Stomach (tissue), 9 donors: Measurements from ENCODE around the gene LTB. TPM values are rescaled to one million over a fixed set of nuclear protein-coding genes. Genes with fewer than 3 reads are reported as not detected.

Experiments
- DNase-seq, 2 donors: peaks; one replicate each; pipeline versions ENCODE4 v3.0.0 to v3.0.0-alpha.2; 2013 to 2019
- H3K27ac ChIP-seq, 5 donors: fragments of 200-600 bp in 4 of 5; sonication (generic) in 4 of 5; one replicate each; pipeline ENCODE4 v1.5.1; 2013 to 2019; ENCODE audit warnings: mild to moderate bottlenecking in 1 of 5, moderate library complexity in 1 of 5
- H3K27me3 ChIP-seq, 3 donors: fragments of 200-600 bp; sonication (generic); one replicate each; pipeline ENCODE4 v1.5.1; 2017 to 2019; ENCODE audit warnings: mixed run types in 1 of 3
- H3K36me3 ChIP-seq, 4 donors: fragments of 200-600 bp; sonication (generic); 1 replicate in 3 of 4; 2 replicates in 1 of 4; pipeline ENCODE4 v1.5.1; 2016 to 2019
- H3K4me1 ChIP-seq, 4 donors: fragments of 200-600 bp; sonication (generic); one replicate each; pipeline ENCODE4 v1.5.1; 2016 to 2019
- H3K4me3 ChIP-seq, 4 donors: fragments of 200-600 bp; sonication (generic) in 3 of 4; one replicate each; pipeline ENCODE4 v1.5.1; 2016 to 2019; ENCODE audit warnings: mild to moderate bottlenecking in 1 of 4
- H3K9me3 ChIP-seq, 4 donors: fragments of 200-600 bp; sonication (generic); one replicate each; pipeline ENCODE4 v1.5.1; 2016 to 2019
- CTCF ChIP-seq, 7 experiments: fragments of 450-650 bp in 4 of 7; fragments of 200-600 bp in 3 of 7; sonication (generic) in 3 of 7; IDR thresholded peaks; one replicate each; pipeline ENCODE4 v1.5.1; 2016 to 2019; ENCODE audit warnings: antibody characterized with exemption in 7 of 7, control low read depth in 2 of 7, mild to moderate bottlenecking in 1 of 7
- EP300 ChIP-seq: sonication (generic); formaldehyde crosslinking; IDR thresholded peaks from one replicate; pipeline ENCODE4 v1.6.1; 2017; ENCODE audit warnings: antibody characterized with exemption
- POLR2A ChIP-seq, 4 donors: fragments of 450-650 bp; IDR thresholded peaks; one replicate each; pipeline ENCODE4 v1.6.1; 2016; ENCODE audit warnings: antibody characterized with exemption in 4 of 4, control low read depth in 2 of 4, mild to moderate bottlenecking in 1 of 4, moderate library complexity in 1 of 4
- POLR2AphosphoS5 ChIP-seq, 3 donors: sonication (generic); formaldehyde crosslinking; IDR thresholded peaks; one replicate each; pipeline ENCODE4 v1.6.1; 2016; ENCODE audit warnings: antibody characterized with exemption in 3 of 3
- WGBS, 5 donors: extraction: QIAGEN DNeasy Blood & Tissue Kit in 3 of 5; methylation state at CpG; one replicate each; pipeline versions ENCODE4 v1.1.5 to v1.1.7; 2013 to 2018; 5-methylcytosine and 5-hydroxymethylcytosine counted together
- intact Hi-C: fragments of 100-400 bp; cut with DNase I; formaldehyde crosslinking; loops from one replicate; pipeline ENCODE4 v1.15.1; 2023; ENCODE audit warnings: low total_unique reads
- polyA plus RNA-seq, 3 donors: library from polyadenylated mRNA; stranded (reverse); fragments of 200-250 nt; gene quantifications; one replicate each; pipeline ENCODE4 v1.2.3, GENCODE V29; 2013
- total RNA-seq, 5 donors: library from RNA; depleted of rRNA; stranded (reverse); fragments of >200 nt; gene quantifications; one replicate each; pipeline versions ENCODE4 v1.1.0 to v1.2.3, GENCODE V29; 2014 to 2016
- donor health status: healthy with polysubstance abuse.
- donor health status: Bipolar disorder and iron deficiency.
- donor health status: healthy.

Gene LTB
- total and polyA plus RNA-seq, 8 donors, result 4.2 to 13.4 (median 6.9) TPM; not detected in 4

- no peak for TF ChIP-seq POLR2A (IDR thresholded peaks at IDR 0.05)
- TF ChIP-seq EP300, result no peak
- no peaks in the 10 kb centered on the region for H3K9me3 ChIP-seq
- peaks cover 0 to 25% (median 0%) of the 10 kb centered on the region in 3 donors for H3K27me3 ChIP-seq
- no peaks in the 10 kb centered on the region for H3K36me3 ChIP-seq
- peaks cover 0 to 37% (median 4%) of the 10 kb centered on the region in 4 donors for H3K4me1 ChIP-seq
- peak overlapping the region in 2 of 5 donors; percentile 73 to 76 for H3K27ac ChIP-seq
- 54 to 72% (median 65%) methylated on average over 11 to 12 of the region's 12 CpGs for WGBS, 5 donors
- H3K4me3 ChIP-seq, result peak overlapping the region in 2 of 4 donors; percentile 26 to 31
- DNase-seq, result no peak
- intact Hi-C loops, result no loop called here
These were observed 5.9 kb upstream of the LTB start for GRCh38 chr6:31587791-31588777.

DNA sequence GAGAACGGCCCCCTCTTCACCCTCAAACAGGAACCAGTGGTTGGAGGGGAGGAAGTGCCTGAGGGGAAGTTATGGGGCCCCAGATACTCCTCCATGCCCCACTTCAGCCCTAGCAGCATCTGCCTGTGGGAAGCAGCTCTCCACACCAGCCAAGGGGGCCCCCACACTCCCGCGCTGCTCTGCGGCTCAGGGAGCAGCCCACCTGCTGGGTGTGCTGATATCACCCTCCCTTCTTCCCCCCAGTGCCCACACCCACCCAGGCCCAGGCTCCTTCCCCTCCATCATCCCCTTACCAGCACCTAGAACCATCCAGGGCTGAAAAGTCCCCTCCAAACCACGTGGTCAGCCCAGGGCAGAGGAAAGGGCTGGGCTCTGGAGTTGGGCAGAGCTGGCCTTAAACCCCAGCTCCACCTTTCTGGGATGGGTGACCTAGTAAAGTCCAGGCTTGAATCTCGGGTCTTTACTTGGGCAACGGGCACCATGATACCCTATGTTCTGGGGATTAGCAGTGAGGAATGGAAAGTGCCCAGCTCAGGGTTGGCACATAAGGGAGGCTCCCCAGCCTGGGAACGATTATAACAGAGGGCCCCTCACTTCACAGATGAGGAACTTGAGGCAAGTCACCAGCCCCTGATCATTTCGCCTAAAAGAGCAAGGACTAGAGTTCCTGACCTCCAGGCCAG lies 4.5 kb upstream of the LTB start:
- Histone ChIP-seq H3K27ac (peak overlapping the region in 4 of 5 donors; percentile 16 to 76 (median 53)), H3K36me3 (no peaks in the 10 kb centered on the region), H3K9me3 (no peaks in the 10 kb centered on the region), H3K4me1 (peaks cover 2 to 50% (median 10%) of the 10 kb centered on the region in 4 donors), H3K4me3 (peak overlapping the region in 2 of 4 donors; percentile 26 to 31), H3K27me3 (peaks cover 0 to 25% (median 0%) of the 10 kb centered on the region in 3 donors)
- intact Hi-C loops, result no loop called here
- TF ChIP-seq POLR2A (IDR thresholded peaks at IDR 0.05) (no peak), POLR2AphosphoS5 (IDR thresholded peaks at IDR 0.05) (no peak), CTCF (IDR thresholded peaks at IDR 0.05) (no peak), EP300 (no peak)
- 46 to 58% (median 55%) methylated on average over 8 to 9 of the region's 9 CpGs for WGBS, 5 donors
- DNase-seq, result peak in 1 of 2 donors; percentile 40

DNA sequence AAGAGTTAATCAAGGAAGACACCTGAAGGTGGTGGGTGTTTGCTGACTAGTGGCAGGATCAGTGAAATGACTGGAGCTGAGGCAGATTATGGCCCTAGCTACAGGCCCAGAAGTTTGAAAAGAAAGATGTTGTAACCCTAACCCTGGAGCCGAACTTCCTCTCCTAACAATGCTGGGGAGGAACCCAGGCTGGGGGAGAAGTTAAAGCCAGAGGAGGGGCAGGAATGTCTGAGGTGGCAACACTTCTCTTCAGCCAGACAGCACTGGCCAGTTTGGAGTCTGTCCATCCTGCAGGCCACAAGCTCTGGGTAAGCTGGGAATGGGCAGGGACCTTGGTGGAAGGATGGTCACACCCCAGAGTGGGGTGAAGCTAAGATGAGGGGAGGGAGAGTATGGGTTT lies 3.8 kb upstream of the LTB start, which contains the start of gene LST1:
Gene LST1, plus strand, starts transcription at position 270 of the 400 bp plus-strand sequence. CDS start 1,023 bp downstream, outside the sequence.
- TF ChIP-seq EP300 (no peak), POLR2AphosphoS5 (IDR thresholded peaks at IDR 0.05) (no peak), CTCF (IDR thresholded peaks at IDR 0.05) (no peak), POLR2A (IDR thresholded peaks at IDR 0.05) (no peak)
- WGBS, 5 donors, result 29 to 67% (median 56%) methylated on average over 1 of the region's 1 CpG
- Histone ChIP-seq H3K27ac (peak within 1 kb of the TSS in 4 of 5 donors; percentile 16 to 76 (median 53)), H3K4me1 (peaks cover 6 to 57% (median 16%) of the 10 kb centered on the region in 4 donors), H3K27me3 (peaks cover 0 to 25% (median 0%) of the 10 kb centered on the region in 3 donors), H3K4me3 (peak within 1 kb of the TSS in 2 of 4 donors; percentile 26 to 31), H3K9me3 (no peaks in the 10 kb centered on the region), H3K36me3 (no peaks in the 10 kb centered on the region)
- no peak for DNase-seq
- intact Hi-C loops, result no loop called here

DNA sequence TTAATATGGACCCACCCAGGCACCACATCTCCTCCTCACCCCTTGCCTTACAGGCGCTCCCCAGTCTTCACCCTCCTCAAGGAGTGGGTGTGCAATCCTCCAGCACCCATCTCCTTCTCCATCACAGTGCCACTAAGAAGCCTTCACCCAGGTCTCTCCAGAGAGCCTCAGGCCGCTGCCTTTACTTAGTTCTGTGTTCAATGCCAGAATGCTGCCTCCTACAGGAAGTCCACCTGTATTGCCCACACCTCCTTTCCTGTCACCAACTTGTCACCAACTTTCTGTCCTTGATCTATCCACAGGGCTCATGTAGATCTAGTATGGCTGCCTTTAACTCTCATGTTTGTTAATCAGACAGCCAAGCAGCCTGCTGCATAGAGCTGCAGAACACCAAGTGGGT lies 3.3 kb upstream of the LTB start:
- no peaks in the 10 kb centered on the region for H3K9me3 ChIP-seq
- peaks cover 0 to 25% (median 0%) of the 10 kb centered on the region in 3 donors for H3K27me3 ChIP-seq
- intact Hi-C loops, result no loop called here
- H3K4me3 ChIP-seq, result no peak overlapping the region
- peaks cover 9 to 60% (median 20%) of the 10 kb centered on the region in 4 donors for H3K4me1 ChIP-seq
- WGBS, 5 donors, result 56 to 73% (median 56%) methylated on average over 2 of the region's 2 CpGs
- peak overlapping the region in 3 of 5 donors; percentile 29 to 76 (median 73) for H3K27ac ChIP-seq
- no peak for DNase-seq
- H3K36me3 ChIP-seq, result no peaks in the 10 kb centered on the region
- TF ChIP-seq EP300 (no peak), POLR2A (IDR thresholded peaks at IDR 0.05) (no peak), CTCF (IDR thresholded peaks at IDR 0.05) (peak in 1 of 7 experiments; percentile 20)
